22Rv1 (cell line): ENCODE measurements around the gene RAB24.

ENCODE experiments used
- H3K27ac ChIP-seq: fragments of 450-650 bp; 2 replicates; pipeline ENCODE4 v1.5.1; 2017
- CTCF ChIP-seq: fragments of 450-650 bp; IDR thresholded peaks from 2 replicates; pipeline ENCODE4 v1.5.1; 2017; ENCODE audit warnings: mild to moderate bottlenecking
- ZFX ChIP-seq: fragments of 450-650 bp; IDR thresholded peaks from 2 replicates; pipeline ENCODE4 v1.6.1; 2017; ENCODE audit warnings: antibody characterized with exemption, borderline replicate concordance

Gene RAB24

GRCh38 chr5:177332896-177333260 is 29.4 kb upstream of the RAB24 start:
- no peak for TF ChIP-seq ZFX
- TF ChIP-seq CTCF: no peak
- H3K27ac ChIP-seq: no peak overlapping the region

GRCh38 chr5:177332031-177332895 is 28.7 kb upstream of the RAB24 start:
- TF ChIP-seq ZFX (no peak), CTCF (no peak)
- no peak overlapping the region for H3K27ac ChIP-seq

GRCh38 chr5:177330991-177331842 is 27.7 kb upstream of the RAB24 start:
- TF ChIP-seq CTCF (no peak), ZFX (no peak)
- H3K27ac ChIP-seq: no peak overlapping the region

GRCh38 chr5:177329883-177330282 is 26.4 kb upstream of the RAB24 start:
- H3K27ac ChIP-seq: no peak overlapping the region
- TF ChIP-seq CTCF: no peak
- no peak for TF ChIP-seq ZFX

- no peak overlapping the region for H3K27ac ChIP-seq
- TF ChIP-seq CTCF (no peak), ZFX (no peak)
These were observed 25.2 kb upstream of the RAB24 start for GRCh38 chr5:177328545-177329231.

- H3K27ac ChIP-seq: no peak overlapping the region
- no peak for TF ChIP-seq ZFX
These were observed 24.3 kb upstream of the RAB24 start for GRCh38 chr5:177327539-177328522.
